Memory B cell (primary cell): ENCODE data around the gene TRIM33.

ENCODE experiments used
- ATAC-seq: fragments of 150-1000 bp; cut with Tn5 transposase; 2 replicates; pipeline ENCODE4 v1.10.0; 2021; ENCODE audit warnings: low read depth, mild to moderate bottlenecking, moderate library complexity
- DNase-seq, 2 donors: peaks; one replicate each; pipeline ENCODE4 v3.0.0; 2022; ENCODE audit warnings: low spot score in 2 of 2
- H3K27ac Mint-ChIP-seq: one replicate; pipeline ENCODE4 v1.8.0; 2022; ENCODE audit warnings: mild to moderate bottlenecking, moderate library complexity, mixed read lengths
- H3K27me3 Mint-ChIP-seq: one replicate; pipeline ENCODE4 v1.8.0; 2022; ENCODE audit warnings: mixed read lengths
- H3K36me3 Mint-ChIP-seq: one replicate; pipeline ENCODE4 v1.8.0; 2022; ENCODE audit warnings: mild to moderate bottlenecking, mixed read lengths
- H3K4me1 Mint-ChIP-seq: one replicate; pipeline ENCODE4 v1.8.0; 2022; ENCODE audit warnings: mixed read lengths
- H3K4me3 Mint-ChIP-seq: one replicate; pipeline ENCODE4 v1.8.0; 2022; ENCODE audit warnings: mild to moderate bottlenecking, moderate library complexity, mixed read lengths
- H3K9me3 Mint-ChIP-seq: one replicate; pipeline ENCODE4 v1.8.0; 2022; ENCODE audit warnings: mixed read lengths

TRIM33 gene

GRCh38 chr1:114353262-114353661, 157.7 kb downstream of the TRIM33 start:
- no peak for ATAC-seq
- DNase-seq: no peak
- Mint-ChIP-seq H3K27ac (no peak overlapping the region), H3K4me1 (peaks cover 4% of the 10 kb centered on the region), H3K27me3 (peaks cover 3% of the 10 kb centered on the region), H3K4me3 (no peak overlapping the region), H3K36me3 (no peaks in the 10 kb centered on the region), H3K9me3 (peaks cover 2% of the 10 kb centered on the region)

- Mint-ChIP-seq H3K36me3 (no peaks in the 10 kb centered on the region), H3K9me3 (peaks cover 2% of the 10 kb centered on the region), H3K27me3 (peaks cover 3% of the 10 kb centered on the region), H3K4me3 (no peak overlapping the region), H3K27ac (no peak overlapping the region), H3K4me1 (peaks cover 4% of the 10 kb centered on the region)
- ATAC-seq: no peak
- DNase-seq: no peak
Observed at GRCh38 chr1:114352797-114353196, 158.2 kb downstream of the TRIM33 start.

- Mint-ChIP-seq H3K27me3 (peaks cover 5% of the 10 kb centered on the region), H3K27ac (no peak overlapping the region), H3K36me3 (no peaks in the 10 kb centered on the region), H3K4me1 (peaks cover 10% of the 10 kb centered on the region), H3K4me3 (no peak overlapping the region), H3K9me3 (peaks cover 2% of the 10 kb centered on the region)
- DNase-seq (no peak), ATAC-seq (no peak)
Observed at GRCh38 chr1:114350731-114351445, 160.1 kb downstream of the TRIM33 start.

DNA sequence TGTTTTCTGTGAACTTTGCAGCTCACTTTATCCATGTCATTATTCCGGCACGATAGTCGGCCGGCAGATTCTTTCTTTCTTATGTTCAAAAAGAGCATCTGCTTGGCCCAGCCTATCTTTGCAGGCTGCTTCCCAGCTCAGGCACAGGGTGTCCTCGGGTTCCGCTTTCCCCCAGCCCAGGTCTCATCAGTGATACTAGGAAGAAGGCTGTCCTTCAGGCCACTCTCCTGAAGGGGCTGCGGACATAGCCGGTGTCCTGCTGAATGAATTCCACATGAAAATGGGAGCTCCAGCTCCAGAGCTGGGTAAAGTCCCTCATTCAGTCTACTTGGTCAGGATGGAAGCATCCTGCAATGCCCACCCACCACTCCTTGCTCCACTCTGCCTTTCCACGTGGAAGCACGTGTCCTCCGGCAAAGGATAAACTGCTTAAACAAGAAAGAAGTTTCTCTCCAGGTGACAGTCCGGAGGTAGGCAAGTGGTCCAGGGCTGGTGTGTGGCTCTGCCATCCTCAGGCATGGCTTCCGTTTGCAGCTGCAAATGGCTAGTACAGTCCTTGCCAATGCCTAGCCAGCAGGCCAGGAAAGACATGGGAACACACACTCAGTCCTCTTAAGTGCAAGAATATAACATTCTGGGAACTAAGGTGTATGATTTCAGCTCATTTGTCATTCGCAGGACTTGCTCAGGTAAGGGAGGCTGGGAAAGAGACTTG, 161.0 kb downstream of the TRIM33 start:
- no peak overlapping the region for H3K27ac Mint-ChIP-seq
- H3K4me3 Mint-ChIP-seq: no peak overlapping the region
- no peak for DNase-seq
- peaks cover 1% of the 10 kb centered on the region for H3K9me3 Mint-ChIP-seq
- H3K4me1 Mint-ChIP-seq: peaks cover 13% of the 10 kb centered on the region
- ATAC-seq: no peak
- H3K27me3 Mint-ChIP-seq: peaks cover 4% of the 10 kb centered on the region
- H3K36me3 Mint-ChIP-seq: no peaks in the 10 kb centered on the region

DNA sequence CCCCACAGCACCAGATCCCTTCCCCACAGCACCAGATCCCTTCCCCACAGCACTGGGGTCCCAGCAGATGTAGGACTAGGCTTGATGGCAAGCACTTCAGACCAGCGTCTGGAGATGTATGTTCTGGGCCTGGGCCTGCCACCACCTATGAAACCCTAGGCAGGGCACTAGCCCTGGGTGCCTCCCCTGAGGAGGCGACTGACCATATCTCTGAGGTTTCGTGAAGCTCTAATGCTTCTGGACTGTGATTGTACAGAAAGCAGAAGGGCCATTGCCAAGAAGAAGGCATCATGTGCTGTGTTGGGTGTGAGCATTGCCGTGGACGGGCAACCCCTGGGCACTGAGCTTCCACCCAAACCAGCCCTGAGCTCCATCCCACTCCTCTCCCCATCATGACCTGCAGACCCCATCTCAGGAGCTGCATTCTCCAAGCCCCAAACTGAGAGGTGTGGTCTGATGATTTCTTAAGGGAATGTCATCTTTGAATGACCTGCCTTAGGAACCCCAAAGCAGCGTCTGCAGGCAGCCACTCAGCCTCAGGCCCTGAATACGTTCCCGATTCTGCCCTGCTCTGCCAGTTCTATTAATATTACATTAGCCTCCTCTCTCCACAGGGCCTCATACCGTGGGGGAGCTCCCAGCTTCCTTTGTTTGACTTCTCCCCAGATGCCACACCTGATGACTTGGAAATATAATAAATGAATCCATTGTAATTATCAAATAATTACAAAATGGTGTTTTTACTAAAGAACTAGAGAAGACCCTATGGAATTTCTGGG, 163.4 kb downstream of the TRIM33 start:
- DNase-seq: no peak
- no peak overlapping the region for H3K27ac Mint-ChIP-seq

DNA sequence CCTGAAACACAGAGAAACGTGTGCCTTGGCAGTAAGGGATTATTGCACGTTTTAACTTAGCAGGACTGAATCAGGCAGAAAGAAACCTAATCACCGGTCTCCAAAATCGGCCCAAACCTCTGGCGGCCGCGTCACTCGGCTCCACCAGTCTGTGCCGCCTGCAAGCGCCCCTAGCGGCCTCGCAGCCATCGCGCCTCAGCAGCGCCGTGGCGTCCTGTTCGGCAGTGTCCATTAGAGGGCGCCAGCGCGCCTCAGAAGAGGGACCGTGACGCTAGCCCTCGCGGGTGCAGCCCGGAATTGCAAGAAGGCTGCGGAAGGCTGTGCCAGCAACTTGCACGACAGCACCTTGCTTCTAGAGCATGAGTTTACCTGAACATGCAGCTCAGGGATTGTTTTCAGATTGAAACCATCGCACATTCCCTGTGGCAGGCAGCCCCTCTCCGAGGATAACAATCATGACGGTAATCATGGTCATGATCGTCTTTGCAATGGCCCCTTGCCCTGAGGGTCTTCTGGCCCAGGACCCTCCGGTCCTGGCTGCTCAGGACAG, 164.4 kb downstream of the TRIM33 start:
- DNase-seq (peak; percentile 99 to 100), ATAC-seq (peak; percentile 99)
- Mint-ChIP-seq H3K36me3 (no peaks in the 10 kb centered on the region), H3K9me3 (no peaks in the 10 kb centered on the region), H3K27me3 (peaks cover 4% of the 10 kb centered on the region), H3K27ac (peak overlapping the region; percentile 76), H3K4me3 (peak overlapping the region; percentile 90), H3K4me1 (peaks cover 8% of the 10 kb centered on the region)

More for the DNA sequence above, 163.4 kb downstream of the TRIM33 start:
- Mint-ChIP-seq H3K36me3 (no peaks in the 10 kb centered on the region), H3K27me3 (peaks cover 4% of the 10 kb centered on the region), H3K9me3 (no peaks in the 10 kb centered on the region), H3K4me3 (no peak overlapping the region), H3K4me1 (peaks cover 10% of the 10 kb centered on the region)
- ATAC-seq: no peak

GRCh38 chr1:114345930-114346479, 165.0 kb downstream of the TRIM33 start:
- peak overlapping the region; percentile 90 for H3K4me3 Mint-ChIP-seq
- no peaks in the 10 kb centered on the region for H3K36me3 Mint-ChIP-seq
- H3K27ac Mint-ChIP-seq: peak overlapping the region; percentile 76
- ATAC-seq (peak; percentile 9), DNase-seq (no peak)
- H3K27me3 Mint-ChIP-seq: peaks cover 5% of the 10 kb centered on the region
- no peaks in the 10 kb centered on the region for H3K9me3 Mint-ChIP-seq
- peaks cover 12% of the 10 kb centered on the region for H3K4me1 Mint-ChIP-seq

- Mint-ChIP-seq H3K4me3 (no peak overlapping the region), H3K27ac (no peak overlapping the region), H3K27me3 (peaks cover 4% of the 10 kb centered on the region), H3K4me1 (peaks cover 12% of the 10 kb centered on the region), H3K9me3 (no peaks in the 10 kb centered on the region), H3K36me3 (no peaks in the 10 kb centered on the region)
- ATAC-seq (no peak), DNase-seq (no peak)
Observed at GRCh38 chr1:114344656-114345055, 166.3 kb downstream of the TRIM33 start.
